H1 (cell line): ENCODE data around the gene SCAMP2. TPM values are rescaled to one million over a fixed set of nuclear protein-coding genes. Genes with fewer than 3 reads are reported as not detected.

Experiments
- CTCF ChIA-PET: fragments of 300-600 bp; sonication (Branson Sonifier 250); formaldehyde crosslinking; loops from one replicate; lab custom pipeline; 2021; ENCODE audit not compliant: partially characterized antibody; lab: Charles Lee
- POLR2A ChIA-PET: fragments of 300-600 bp; sonication (Branson Sonifier 250); formaldehyde crosslinking; loops from one replicate; lab custom pipeline; 2021; ENCODE audit warnings: inconsistent platforms; ENCODE audit not compliant: partially characterized antibody; lab: Charles Lee
- DNase-seq, 2 experiments: peaks; one replicate each; pipeline versions ENCODE4 v3.0.0 to v3.0.0-alpha.2; 2010 to 2022; ENCODE audit warnings: low spot score in 2 of 2, low read depth in 1 of 2, mixed read lengths in 1 of 2
- FAIRE-seq: peaks from 2 replicates; lab custom pipeline; 2011; peaks lifted over from hg19 to GRCh38; lab: Jason Lieb, UNC
- H2AFZ ChIP-seq: 2 replicates; pipeline ENCODE4 v1.8.1; 2012; ENCODE audit warnings: low read length, inconsistent platforms
- H2AK5ac ChIP-seq: 2 replicates; pipeline ENCODE4 v1.6.1; 2013; ENCODE audit warnings: low read depth, low read length
- H2BK120ac ChIP-seq: replicated peaks from 2 replicates; pipeline ENCODE3; 2013; ENCODE audit warnings: low read depth, low read length, inconsistent platforms
- H2BK12ac ChIP-seq: 2 replicates; pipeline ENCODE4 v1.6.1; 2013; ENCODE audit warnings: low read depth, low read length
- H2BK15ac ChIP-seq: 2 replicates; pipeline ENCODE4 v1.6.1; 2013; ENCODE audit warnings: low read length
- H2BK20ac ChIP-seq: 2 replicates; pipeline ENCODE4 v1.6.1; 2013; ENCODE audit warnings: low read length
- H2BK5ac ChIP-seq: 2 replicates; pipeline ENCODE4 v1.6.1; 2013; ENCODE audit warnings: low read depth, low read length
- H3K14ac ChIP-seq: 2 replicates; pipeline ENCODE4 v1.6.1; 2013; ENCODE audit warnings: inconsistent platforms; ENCODE audit not compliant: insufficient read length
- H3K18ac ChIP-seq: 2 replicates; pipeline ENCODE4 v1.6.1; 2013; ENCODE audit warnings: low read length; ENCODE audit errors: extremely low read depth
- H3K23ac ChIP-seq: 2 replicates; pipeline ENCODE4 v1.6.1; 2013; ENCODE audit warnings: inconsistent platforms; ENCODE audit not compliant: insufficient read length
- H3K23me2 ChIP-seq: 2 replicates; pipeline ENCODE4 v1.6.1; 2013; ENCODE audit warnings: low read depth, low read length
- H3K27ac ChIP-seq: 2 replicates; pipeline ENCODE4 v1.6.1; 2011; ENCODE audit warnings: low read depth, low read length, inconsistent platforms
- H3K27me3 ChIP-seq, 4 experiments: replicated peaks in 1 of 4; 1 replicate in 1 of 4; 2 replicates in 3 of 4; pipeline versions ENCODE4 v1.6.1 to v1.8.1; 2011 to 2013; ENCODE audit warnings: low read length in 3 of 4, mild to moderate bottlenecking in 3 of 4, inconsistent platforms in 2 of 4, mixed read lengths in 2 of 4, moderate library complexity in 1 of 4; ENCODE audit not compliant: control insufficient read depth in 3 of 4, insufficient read depth in 3 of 4; ENCODE audit errors: extremely low read depth in 1 of 4
- H3K36me3 ChIP-seq, 4 experiments: 2 replicates each; pipeline versions ENCODE4 v1.6.1 to v1.8.1; 2011 to 2013; ENCODE audit warnings: mild to moderate bottlenecking in 4 of 4, low read length in 3 of 4, moderate library complexity in 2 of 4, control low read depth in 1 of 4, inconsistent platforms in 1 of 4; ENCODE audit not compliant: insufficient read depth in 4 of 4, control insufficient read depth in 2 of 4
- H3K4ac ChIP-seq: replicated peaks from 2 replicates; pipeline ENCODE3; 2013; ENCODE audit warnings: low read length, low read depth, mixed read lengths, inconsistent platforms; ENCODE audit not compliant: insufficient read length
- H3K4me1 ChIP-seq, 4 experiments: replicated peaks in 1 of 4; 1 replicate in 1 of 4; 2 replicates in 3 of 4; pipeline versions ENCODE4 v1.6.1 to v1.8.1; 2011 to 2013; ENCODE audit warnings: low read length in 3 of 4, inconsistent platforms in 2 of 4, mixed read lengths in 1 of 4; ENCODE audit not compliant: insufficient read depth in 4 of 4, control insufficient read depth in 3 of 4
- H3K4me2 ChIP-seq, 2 experiments: 2 replicates each; pipeline versions ENCODE4 v1.6.1 to v1.8.1; 2011 to 2013; ENCODE audit warnings: low read depth in 2 of 2, low read length in 2 of 2, control low read depth in 1 of 2, inconsistent platforms in 1 of 2, mild to moderate bottlenecking in 1 of 2; ENCODE audit not compliant: insufficient read depth in 1 of 2
- H3K4me3 ChIP-seq, 4 experiments: fragments of 200-600, 300-600 bp in 1 of 4; sonication (generic), shearing (Covaris generic), sonication (Bioruptor Twin) in 1 of 4; 2 replicates each; pipeline versions ENCODE4 v1.5.1 to v1.8.1; 2011 to 2016; ENCODE audit warnings: low read length in 4 of 4, low read depth in 3 of 4, control low read depth in 2 of 4, inconsistent platforms in 2 of 4, mild to moderate bottlenecking in 2 of 4, mixed read lengths in 1 of 4, moderate library complexity in 1 of 4; ENCODE audit not compliant: insufficient read depth in 2 of 4; ENCODE audit errors: extremely low read depth in 1 of 4
- H3K56ac ChIP-seq: replicated peaks from 2 replicates; pipeline ENCODE3; 2013; ENCODE audit warnings: low read depth, mild to moderate bottlenecking, mixed read lengths, low read length, inconsistent platforms; ENCODE audit not compliant: insufficient read length
- H3K79me1 ChIP-seq: 2 replicates; pipeline ENCODE4 v1.6.1; 2013; ENCODE audit warnings: low read depth, low read length, control low read depth
- H3K79me2 ChIP-seq, 2 experiments: 2 replicates each; pipeline versions ENCODE4 v1.6.1 to v1.8.1; 2012 to 2013; ENCODE audit warnings: low read length in 2 of 2, mild to moderate bottlenecking in 2 of 2, inconsistent platforms in 1 of 2; ENCODE audit not compliant: insufficient read depth in 2 of 2, control insufficient read depth in 1 of 2
- H3K9ac ChIP-seq, 4 experiments: replicated peaks in 1 of 4; 1 replicate in 1 of 4; 2 replicates in 3 of 4; pipeline versions ENCODE4 v1.6.1 to v1.8.1; 2011 to 2013; ENCODE audit warnings: low read depth in 3 of 4, low read length in 3 of 4, control low read depth in 2 of 4, mild to moderate bottlenecking in 2 of 4, moderate library complexity in 2 of 4, inconsistent platforms in 1 of 4; ENCODE audit errors: extremely low read depth in 1 of 4
- H3K9me3 ChIP-seq, 2 experiments: 2 replicates each; pipeline versions ENCODE4 v1.6.1 to v1.8.1; 2012 to 2013; ENCODE audit warnings: mild to moderate bottlenecking in 2 of 2, moderate library complexity in 2 of 2, control low read depth in 1 of 2, inconsistent platforms in 1 of 2, low read depth in 1 of 2, low read length in 1 of 2, mixed read lengths in 1 of 2; ENCODE audit not compliant: insufficient read depth in 2 of 2
- H4K20me1 ChIP-seq, 2 experiments: replicated peaks in 1 of 2; 2 replicates each; pipeline versions ENCODE3 to v1.8.1; 2011 to 2013; ENCODE audit warnings: inconsistent platforms in 2 of 2, low read length in 2 of 2, mild to moderate bottlenecking in 1 of 2; ENCODE audit not compliant: insufficient read depth in 2 of 2, control insufficient read depth in 1 of 2
- H4K5ac ChIP-seq: 2 replicates; pipeline ENCODE4 v1.6.1; 2013; ENCODE audit warnings: low read length, low read depth, mixed read lengths, inconsistent platforms; ENCODE audit not compliant: insufficient read length
- H4K8ac ChIP-seq: 2 replicates; pipeline ENCODE4 v1.8.0; 2013; ENCODE audit warnings: mild to moderate bottlenecking, moderate library complexity, low read length, inconsistent platforms; ENCODE audit not compliant: insufficient read depth; ENCODE audit errors: extremely low read depth
- H4K91ac ChIP-seq: replicated peaks from 2 replicates; pipeline ENCODE3; 2013; ENCODE audit warnings: low read length, mixed read lengths, inconsistent platforms; ENCODE audit not compliant: insufficient read length
- EZH2 ChIP-seq: fragments of 200-600 bp; sonication (generic); IDR thresholded peaks from 2 replicates; pipeline ENCODE4 v1.7.1; 2012; ENCODE audit warnings: low read depth, mild to moderate bottlenecking, moderate library complexity, low read length, inconsistent platforms; ENCODE audit not compliant: severe bottlenecking
- GABPA ChIP-seq: IDR thresholded peaks from 2 replicates; pipeline ENCODE4 v1.6.1; 2011; ENCODE audit warnings: mild to moderate bottlenecking, low read length, moderate library complexity, borderline replicate concordance; ENCODE audit not compliant: insufficient read depth
- GTF2F1 ChIP-seq: IDR thresholded peaks from 2 replicates; pipeline ENCODE4 v1.6.1; 2012; ENCODE audit warnings: low read depth, low read length, improper control_type of control experiment, borderline replicate concordance
- HDAC2 ChIP-seq, 2 experiments: fragments of 300-600 bp in 1 of 2; sonication (generic) in 1 of 2; IDR thresholded peaks; 2 replicates each; pipeline ENCODE4 v1.6.1; 2011 to 2012; ENCODE audit warnings: low read depth in 2 of 2, low read length in 2 of 2, mild to moderate bottlenecking in 2 of 2, moderate library complexity in 2 of 2, borderline replicate concordance in 1 of 2, inconsistent platforms in 1 of 2
- JUN ChIP-seq: IDR thresholded peaks from 2 replicates; pipeline ENCODE4 v1.6.1; 2011; ENCODE audit warnings: low read depth, mild to moderate bottlenecking, improper control_type of control experiment, low read length
- KDM4A ChIP-seq: IDR thresholded peaks from one replicate; pipeline ENCODE4 v1.7.1; 2012; ENCODE audit warnings: low read depth, mild to moderate bottlenecking, moderate library complexity, low read length, inconsistent platforms; ENCODE audit not compliant: severe bottlenecking
- KDM5A ChIP-seq: fragments of 200-600 bp; IDR thresholded peaks from 2 replicates; pipeline ENCODE4 v1.7.1; 2012; ENCODE audit warnings: mild to moderate bottlenecking, low read length, inconsistent platforms, mixed read lengths
- POLR2A ChIP-seq, 2 experiments: IDR thresholded peaks; 1 replicate in 1 of 2; 2 replicates in 1 of 2; pipeline ENCODE4 v1.6.1; 2011; ENCODE audit warnings: low read depth in 2 of 2, low read length in 2 of 2, mild to moderate bottlenecking in 2 of 2; ENCODE audit errors: control extremely low read depth in 1 of 2
- POU5F1 ChIP-seq: IDR thresholded peaks from 2 replicates; pipeline ENCODE4 v1.6.1; 2011; ENCODE audit warnings: low read depth, mild to moderate bottlenecking, low read length, moderate library complexity
- RAD21 ChIP-seq, 2 experiments: IDR thresholded peaks in 1 of 2; conservative IDR thresholded peaks in 1 of 2; 2 replicates each; pipeline ENCODE4 v1.6.1; 2011; ENCODE audit warnings: low read depth in 2 of 2, low read length in 2 of 2, improper control_type of control experiment in 1 of 2, inconsistent platforms in 1 of 2, mild to moderate bottlenecking in 1 of 2, moderate library complexity in 1 of 2
- RNF2 ChIP-seq: fragments of 200-900, 300-1000 bp; sonication (generic); IDR thresholded peaks from 2 replicates; pipeline ENCODE4 v1.7.1; 2016; ENCODE audit warnings: borderline replicate concordance, low read depth, mild to moderate bottlenecking, antibody characterized with exemption, low read length; ENCODE audit not compliant: poor library complexity, severe bottlenecking; ENCODE audit errors: missing control alignments
- SAP30 ChIP-seq: fragments of 300-600 bp; sonication (generic); IDR thresholded peaks from 2 replicates; pipeline ENCODE4 v1.7.1; 2012; ENCODE audit warnings: low read length, moderate library complexity, mild to moderate bottlenecking, inconsistent platforms; ENCODE audit not compliant: insufficient read depth, insufficient replicate concordance
- SP1 ChIP-seq: IDR thresholded peaks from 2 replicates; pipeline ENCODE4 v1.6.1; 2011; ENCODE audit warnings: low read depth, low read length
- WGBS, 2 experiments: shearing (Covaris generic) in 1 of 2; methylation state at CpG; one replicate each; pipeline versions ENCODE4 v1.1.6 to v1.1.7; 2013 to 2015; ENCODE audit warnings: low lambda C conversion rate in 2 of 2, mixed read lengths in 2 of 2, inconsistent platforms in 1 of 2, low coverage in 1 of 2, missing lambda C conversion rate in 1 of 2; ENCODE audit not compliant: insufficient replicate concordance in 2 of 2, insufficient coverage in 1 of 2, insufficient read length in 1 of 2; ENCODE audit errors: extremely low coverage in 1 of 2, missing lambda C conversion rate in 1 of 2; 5-methylcytosine and 5-hydroxymethylcytosine counted together
- polyA plus RNA-seq, 7 experiments: library from polyadenylated mRNA; depleted of rRNA in 3 of 7; stranded (reverse) in 5 of 7; unstranded in 2 of 7; fragments of >200 nt in 5 of 7; fragments of 200-250 nt in 2 of 7; gene quantifications; 1 replicate in 5 of 7; 2 replicates in 1 of 7; 4 replicates in 1 of 7; pipeline versions ENCODE4 v1.2.1 to v1.2.3, GENCODE V29; 2011 to 2013; ENCODE audit warnings: missing spikeins in 2 of 7, mixed read lengths in 2 of 7
- total RNA-seq: library from RNA; stranded (reverse); fragmentation: NEBNext Ultra II Directional; extraction: Animal tissue kit (Norgen Biotek cat#: 25700); gene quantifications from 2 replicates; pipeline ENCODE4 v1.2.1, GENCODE V29; 2021

The SCAMP2 gene
- total and polyA plus RNA-seq, 2 of the 8 experiments (the other 6 are each of a cell fraction or from before 2014, with no cell fraction given), result 41.7 to 131 TPM

DNA sequence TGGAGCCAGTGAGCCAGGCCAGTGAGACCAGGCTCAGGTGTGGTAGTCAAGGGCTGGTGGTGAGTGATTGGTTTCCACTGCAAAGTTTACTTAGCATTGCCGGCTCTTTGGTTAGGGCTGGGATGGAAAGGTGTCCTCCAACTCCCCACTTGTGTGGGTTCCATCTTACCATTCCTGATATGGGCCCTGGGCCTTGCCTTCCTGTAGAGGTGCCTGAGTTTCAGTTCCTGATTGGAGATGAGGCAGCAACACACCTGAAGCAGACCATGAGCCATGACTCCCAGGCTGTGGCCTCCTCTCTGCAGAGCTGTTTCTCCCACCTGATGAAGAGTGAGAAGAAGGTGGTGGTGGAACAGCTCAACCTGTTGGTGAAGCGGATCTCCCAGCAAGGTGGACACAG is 19.8 kb upstream of the SCAMP2 start:
- no peak overlapping the region for H3K4me2 ChIP-seq
- H2BK20ac ChIP-seq, result no peak overlapping the region
- H2BK12ac ChIP-seq, result no peak overlapping the region
- POLR2A ChIA-PET, result interaction anchor here (1.2 to 7.0 kb wide), 3 partner anchors 8 to 31 kb away, joined by 3 to 116 read pairs (median 6); partner anchors contain the start of gene FAM219B
- no peaks in the 10 kb centered on the region for H3K79me2 ChIP-seq
- H2AK5ac ChIP-seq, result no peak overlapping the region
- DNase-seq (no peak), FAIRE-seq (no peak)
- no peaks in the 10 kb centered on the region for H3K27me3 ChIP-seq
- H2BK15ac ChIP-seq, result no peak overlapping the region
- no peak overlapping the region for H3K23ac ChIP-seq
- 96% methylated on average over 2 of the region's 2 CpGs; no CpG with 5 or more reads in 1 of the 2 experiments for WGBS, 2 experiments
- CTCF ChIA-PET, result interaction anchor here (6.2 kb wide), 1 partner anchor 8 kb away, joined by 54 read pairs; no protein-coding TSS in a partner anchor
- no peak overlapping the region for H4K5ac ChIP-seq
- H3K9ac ChIP-seq, result no peak overlapping the region
- H4K91ac ChIP-seq, result no peak overlapping the region
- H3K56ac ChIP-seq, result no peak overlapping the region
- no peak overlapping the region for H2BK120ac ChIP-seq
- H2BK5ac ChIP-seq, result no peak overlapping the region
- peaks cover 0 to 4% (median 2%) of the 10 kb centered on the region in 4 experiments; a peak in 4 of 7 replicates for H3K4me1 ChIP-seq
- H4K8ac ChIP-seq, result 0 out of 2 replicates have a peak overlapping the region, but pooled peaks have one; percentile 9
- H3K4ac ChIP-seq, result no peak overlapping the region
- no peak overlapping the region for H2AFZ ChIP-seq
- H3K79me1 ChIP-seq, result no peaks in the 10 kb centered on the region
- no peak overlapping the region for H3K18ac ChIP-seq
- peaks cover 0 to 3% of the 10 kb centered on the region in 2 experiments for H4K20me1 ChIP-seq
- H3K36me3 ChIP-seq, result peaks cover 5 to 21% (median 17%) of the 10 kb centered on the region in 4 experiments; a peak in 7 of 8 replicates
- H3K23me2 ChIP-seq, result peaks cover 9% of the 10 kb centered on the region
- H3K14ac ChIP-seq, result no peak overlapping the region
- H3K9me3 ChIP-seq, result no peaks in the 10 kb centered on the region
- no peak overlapping the region for H3K27ac ChIP-seq
- H3K4me3 ChIP-seq, result no peak overlapping the region
- TF ChIP-seq EZH2, result no peak
- TF ChIP-seq KDM4A, result no peak
- no peak for TF ChIP-seq SAP30
- TF ChIP-seq GTF2F1, result no peak
- TF ChIP-seq POU5F1, result no peak
- no peak for TF ChIP-seq HDAC2 (IDR thresholded peaks at IDR 0.05; ENCODE audit: borderline replicate concordance in 1 of 2, low read depth in 2 of 2, low read length in 2 of 2)
- no peak for TF ChIP-seq KDM5A
- no peak for TF ChIP-seq POLR2A (IDR thresholded peaks at IDR 0.05; ENCODE audit: control extremely low read depth in 1 of 2, low read depth in 2 of 2, low read length in 2 of 2)
- no peak for TF ChIP-seq RAD21 (IDR thresholded peaks at IDR 0.05 in 1 of 2, conservative IDR thresholded peaks at IDR 0.05 in 1 of 2; ENCODE audit: low read depth in 2 of 2, low read length in 2 of 2)
- no peak for TF ChIP-seq SP1
- TF ChIP-seq JUN, result no peak
- no peak for TF ChIP-seq GABPA
- TF ChIP-seq RNF2, result no peak
